Stimulated activated CD4-positive, alpha-beta T cell treated with anti-CD3 and anti-CD28 coated beads, Interleukin-1b, Interleukin-23, amount 100 ng/mL, for 1 hour (primary cell): ENCODE measurements around the gene HELZ.

Source experiments
- DNase-seq, 2 donors: peaks; one replicate each; pipeline ENCODE4 v3.0.0-alpha.2; 2020; ENCODE audit warnings: low read depth in 2 of 2

HELZ gene

DNA sequence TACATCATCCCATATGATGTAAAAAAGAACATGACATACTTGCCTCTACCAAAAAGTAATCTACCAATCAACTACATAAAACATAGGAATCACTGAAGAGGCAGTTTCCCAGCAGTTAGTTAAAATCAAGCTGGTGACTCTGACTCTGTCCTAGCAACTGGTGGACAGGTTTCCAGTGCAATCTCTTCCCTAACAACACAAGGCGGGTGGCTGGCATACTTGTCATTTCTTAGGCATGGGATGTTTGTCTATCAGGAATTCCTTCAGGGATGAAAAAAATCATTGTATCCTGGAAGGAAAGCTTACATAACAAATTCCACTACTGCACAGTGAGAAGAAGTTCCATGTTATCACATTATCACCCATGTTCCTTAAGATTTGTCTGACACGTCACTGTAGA is 50.9 kb downstream of the HELZ start:
- no peak for DNase-seq

DNA sequence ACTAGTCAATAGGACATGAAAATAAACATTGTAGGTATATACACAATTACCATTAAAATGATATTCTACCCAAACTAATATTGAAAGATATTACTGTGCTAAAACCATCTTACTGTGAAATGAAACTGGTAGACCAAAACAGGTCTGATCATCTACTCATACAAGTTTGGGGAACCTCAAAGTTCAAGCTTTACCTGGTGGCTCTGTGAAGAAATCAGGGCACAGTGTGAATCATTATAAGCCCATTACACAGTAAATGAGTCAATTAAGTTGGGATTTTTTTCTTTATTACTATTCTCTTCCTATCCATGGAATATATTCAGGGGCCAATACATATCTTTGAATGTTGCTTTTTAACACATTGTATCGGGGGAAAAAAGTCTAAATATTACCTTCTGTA is 57.1 kb downstream of the HELZ start:
- no peak for DNase-seq

- no peak for DNase-seq
Measured at GRCh38 chr17:67186782-67187181, 58.2 kb downstream of the HELZ start.

DNA sequence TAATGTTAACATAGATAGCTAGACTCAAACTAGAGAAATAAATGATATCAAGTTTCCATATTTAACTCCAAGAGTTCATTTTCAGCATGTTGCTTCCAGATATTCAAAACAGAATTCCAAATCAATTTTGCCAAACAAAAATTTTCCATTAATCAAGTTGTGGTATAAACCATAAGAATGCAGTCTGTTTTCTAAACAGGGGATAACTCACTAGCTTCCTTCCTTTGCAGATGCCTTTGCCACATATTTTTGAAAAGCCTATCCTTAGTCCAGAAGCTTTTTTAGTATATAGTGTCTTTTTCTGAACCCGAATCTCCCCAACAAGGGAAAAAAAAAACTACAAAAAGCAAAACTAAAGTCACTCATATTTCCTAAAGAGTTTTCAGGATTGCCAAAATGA is 61.5 kb downstream of the HELZ start:
- no peak for DNase-seq

DNA sequence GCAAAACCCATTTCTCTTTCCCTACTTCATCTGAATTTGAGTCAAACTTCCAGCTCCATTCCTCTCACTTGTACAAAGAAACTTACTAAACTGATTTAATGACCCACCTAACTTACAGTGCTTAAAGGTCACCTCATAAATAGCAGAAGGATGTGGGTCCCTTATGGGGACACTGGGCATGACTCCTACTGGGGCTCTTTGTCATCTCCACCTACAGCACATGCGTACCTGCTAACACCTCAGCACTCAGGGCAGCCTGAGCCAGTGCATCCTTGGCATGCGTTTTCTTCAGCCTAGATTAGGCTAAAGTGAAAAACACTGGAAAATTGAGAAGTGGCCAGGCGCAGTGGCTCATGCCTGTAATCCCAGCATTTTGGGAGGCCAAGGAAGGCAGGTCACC is 63.2 kb downstream of the HELZ start:
- no peak for DNase-seq

DNA sequence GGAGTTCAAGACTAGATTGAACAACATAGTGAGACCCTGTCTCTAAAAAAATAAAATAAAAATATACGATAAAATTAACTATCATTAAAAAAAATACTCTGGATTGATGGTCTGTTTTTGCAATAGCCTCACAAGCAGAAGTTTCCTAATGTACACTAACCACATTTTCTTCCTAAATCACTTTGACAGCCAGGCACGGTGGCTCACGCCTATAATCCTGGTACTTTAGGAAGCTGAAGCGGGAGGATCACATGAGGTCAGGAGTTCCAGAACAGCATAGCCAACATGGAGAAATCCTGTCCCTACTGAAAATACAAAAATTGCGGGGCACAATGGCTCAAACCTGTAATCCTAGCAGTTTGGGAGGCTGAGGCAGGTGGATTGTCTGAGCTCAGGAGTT is 64.7 kb downstream of the HELZ start:
- no peak for DNase-seq

GRCh38 chr17:67178555-67178954 is 66.4 kb downstream of the HELZ start:
- no peak for DNase-seq

- no peak for DNase-seq
Measured at GRCh38 chr17:67177732-67178131, 67.3 kb downstream of the HELZ start.

DNA sequence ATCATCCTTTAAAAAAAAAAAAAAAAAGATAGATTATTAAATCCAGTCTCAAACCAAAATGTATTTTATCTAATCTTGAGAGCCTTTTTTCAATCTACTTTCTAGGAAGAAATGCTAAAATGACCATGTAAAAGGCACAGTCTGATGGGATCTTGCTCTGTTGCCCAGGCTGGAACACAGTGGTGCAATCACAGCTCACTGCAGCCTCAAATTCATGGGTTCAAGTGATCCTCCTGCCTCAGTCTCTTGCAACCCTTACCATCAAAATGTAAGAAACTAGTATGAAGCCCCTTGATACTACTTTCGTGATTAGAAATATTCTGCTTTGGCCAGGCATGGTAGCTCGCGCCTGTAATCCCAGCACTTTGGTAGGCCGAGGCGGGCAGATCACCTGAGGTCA is 70.8 kb downstream of the HELZ start:
- DNase-seq, result no peak

DNA sequence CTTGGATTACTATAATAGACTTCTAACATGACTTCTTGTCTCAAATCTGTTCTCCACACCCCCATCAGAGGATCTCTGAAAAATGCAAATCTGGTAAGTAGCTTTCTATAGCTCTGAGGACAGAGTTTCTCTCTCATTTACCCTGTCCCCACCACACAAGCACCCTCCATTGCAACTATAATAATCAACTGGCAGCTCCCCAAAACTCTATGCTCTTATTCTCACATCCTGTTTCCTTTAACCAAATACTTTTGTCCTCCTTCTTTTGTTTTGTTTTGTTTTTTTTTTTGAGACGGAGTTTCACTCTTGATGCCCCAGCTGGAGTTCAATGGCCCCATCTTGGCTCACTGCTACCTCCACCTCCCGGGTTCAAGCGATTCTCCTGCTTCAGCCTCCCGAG is 73.4 kb downstream of the HELZ start:
- no peak for DNase-seq

DNA sequence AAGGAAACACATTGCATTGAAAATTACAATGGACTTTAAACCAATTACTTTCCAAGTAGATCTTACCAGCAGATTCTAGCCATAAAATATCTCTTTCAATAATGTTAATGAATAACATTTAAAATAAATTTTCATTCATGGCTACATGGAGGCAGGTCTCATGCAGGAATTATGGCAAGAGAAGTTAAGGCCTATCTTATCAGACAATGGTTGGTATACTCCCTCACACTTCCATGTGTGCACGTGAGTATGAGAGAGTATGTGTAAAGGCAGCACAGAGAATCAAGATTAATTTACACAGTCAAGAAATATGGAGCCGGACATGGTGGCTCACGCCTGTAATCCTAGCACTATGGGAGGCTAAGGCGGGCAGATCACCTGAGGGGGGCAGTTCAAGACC is 76.5 kb downstream of the HELZ start:
- no peak for DNase-seq

- no peak for DNase-seq
Measured at GRCh38 chr17:67165201-67165600, 79.8 kb downstream of the HELZ start.

GRCh38 chr17:67164302-67164701 is 80.7 kb downstream of the HELZ start:
- no peak for DNase-seq

- no peak for DNase-seq
Measured at GRCh38 chr17:67162771-67163170, 82.2 kb downstream of the HELZ start.

DNA sequence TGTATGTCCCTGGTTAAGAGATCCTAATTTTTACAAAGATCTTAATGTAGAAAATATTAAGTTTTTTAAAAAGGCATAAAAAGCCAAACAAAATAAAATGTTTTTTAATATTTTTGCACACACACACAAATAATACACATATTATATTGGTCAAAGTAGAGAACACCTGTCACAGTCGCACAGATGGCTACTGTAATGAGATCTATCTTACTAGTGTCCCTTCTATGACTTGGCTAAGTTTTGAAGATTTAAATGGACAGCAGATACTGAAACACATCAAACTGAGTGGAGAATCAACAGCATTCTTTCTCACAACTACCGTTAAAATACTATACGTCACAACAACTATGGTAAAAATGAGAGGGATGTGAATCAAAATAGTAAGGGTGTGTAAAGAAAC is 83.4 kb downstream of the HELZ start:
- DNase-seq, result no peak

DNA sequence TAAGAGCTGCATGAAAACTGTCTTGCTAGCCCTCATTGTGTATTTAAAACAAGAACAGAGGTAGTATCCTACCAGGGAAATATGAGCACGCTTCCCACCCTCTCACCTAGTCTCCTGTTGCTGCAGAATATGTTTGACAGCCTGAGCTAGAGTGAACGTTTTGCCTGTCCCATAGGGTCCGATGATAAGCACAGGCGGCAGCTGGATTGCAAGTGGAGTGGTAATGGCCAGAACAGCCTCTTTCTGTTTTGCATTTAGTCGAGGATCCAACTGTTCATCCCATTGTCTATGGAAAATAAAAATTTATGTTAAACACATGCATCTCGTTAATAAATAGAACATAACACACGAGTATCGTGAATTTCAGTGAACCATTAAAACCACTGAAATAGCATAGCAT is 84.2 kb downstream of the HELZ start:
- no peak for DNase-seq

DNA sequence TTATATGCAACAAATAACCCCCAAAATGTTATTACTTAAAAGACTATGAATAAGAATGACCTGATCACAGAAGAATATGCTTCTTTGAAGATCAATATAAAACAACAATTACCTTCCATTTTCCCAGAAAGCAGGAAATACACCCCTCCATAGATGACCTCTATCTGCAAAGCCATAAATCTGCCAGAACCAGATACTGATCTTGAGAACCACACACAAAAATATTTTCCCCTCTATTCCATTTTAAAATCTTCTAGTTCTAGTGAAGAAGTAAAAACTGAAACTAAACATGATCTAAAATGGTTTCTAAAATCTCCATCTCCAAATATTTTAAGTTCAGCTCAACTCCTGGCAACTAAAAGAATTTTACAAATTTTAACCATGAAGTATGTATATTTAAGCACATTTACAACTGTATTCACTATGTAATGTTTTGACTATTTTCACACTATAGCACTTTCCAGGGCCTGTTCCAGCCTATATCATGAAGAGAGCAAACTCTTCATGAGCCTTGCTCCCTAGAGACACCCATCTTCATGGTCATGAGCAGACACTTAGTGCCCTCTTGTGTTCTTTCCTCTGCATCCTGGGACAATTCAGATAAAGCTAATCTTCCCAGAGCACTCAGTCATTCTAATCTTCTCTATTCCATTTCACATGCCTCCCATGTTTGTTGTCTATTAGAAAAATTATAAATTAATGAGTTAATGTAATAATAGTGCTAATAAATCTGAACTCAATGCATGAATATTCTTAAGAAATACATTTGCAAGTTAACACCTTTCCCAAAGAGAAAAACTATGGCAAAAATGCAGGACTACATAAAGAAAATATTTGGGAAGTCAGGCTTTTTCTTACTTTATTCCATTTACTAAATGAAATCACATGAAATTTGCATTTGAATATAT is 87.0 kb downstream of the HELZ start:
- DNase-seq, result no peak

GRCh38 chr17:67156269-67157199 is 88.5 kb downstream of the HELZ start:
- DNase-seq, result no peak

DNA sequence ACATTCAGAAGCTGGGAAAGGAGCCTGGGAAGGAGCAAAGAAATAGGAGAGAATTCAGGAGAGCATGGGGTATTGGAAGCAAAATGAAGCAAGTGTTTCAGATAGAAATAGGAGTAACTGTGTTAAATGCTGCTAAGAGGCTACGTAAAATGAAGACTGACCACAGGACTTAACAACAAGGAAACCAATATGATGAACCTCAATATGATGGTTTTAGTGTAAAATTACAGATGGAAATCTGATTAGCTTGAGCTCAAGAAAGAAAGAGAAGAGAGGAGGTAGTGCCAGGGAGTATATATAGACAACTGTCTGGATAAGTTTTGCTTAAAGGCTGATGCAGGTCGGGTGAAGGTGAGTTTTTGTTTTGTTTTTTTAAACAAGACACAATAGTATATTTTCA is 92.2 kb downstream of the HELZ start:
- DNase-seq, result no peak

DNA sequence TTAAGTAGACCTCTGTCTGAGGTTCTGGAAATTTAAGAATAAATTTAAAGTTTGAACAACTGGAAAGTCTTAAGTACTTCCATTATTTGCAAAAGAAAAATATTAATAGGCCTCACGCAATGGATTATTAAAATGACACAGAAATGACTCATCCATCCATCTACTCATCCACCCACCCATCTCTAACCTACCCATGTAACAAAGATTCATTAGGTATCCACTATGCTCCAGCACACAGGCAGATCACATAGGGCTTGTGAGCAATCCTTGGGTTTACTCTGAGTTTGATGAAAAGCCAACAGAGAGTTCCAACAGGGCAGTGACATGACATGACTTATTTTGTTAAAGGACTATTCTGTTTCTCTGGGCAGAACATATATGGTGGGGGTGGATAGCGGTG is 93.3 kb downstream of the HELZ start:
- no peak for DNase-seq

DNA sequence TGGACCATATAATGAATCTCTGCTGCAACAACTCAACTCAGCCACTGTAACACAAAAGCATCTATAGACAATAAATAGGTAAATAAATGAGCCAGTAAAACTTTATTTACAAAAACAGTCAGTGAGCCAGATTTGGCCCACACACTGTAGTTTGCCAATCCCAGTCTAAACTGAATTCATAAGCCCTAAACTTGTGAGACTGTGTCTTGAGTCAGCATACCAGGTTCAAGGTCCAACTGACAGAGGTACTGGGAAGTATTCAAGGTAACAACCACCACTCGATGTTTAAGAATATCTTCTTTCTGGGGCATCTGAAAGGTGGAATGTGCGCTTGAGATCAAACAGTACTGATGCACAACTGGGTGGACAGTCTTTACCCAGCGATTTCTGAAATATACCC is 94.2 kb downstream of the HELZ start:
- DNase-seq, result no peak

- no peak for DNase-seq
Measured at GRCh38 chr17:67148352-67148751, 96.6 kb downstream of the HELZ start.
